ENCODE measurements around the gene RRM2. TPM values are rescaled to one million over a fixed set of nuclear protein-coding genes. Genes with fewer than 3 reads are reported as not detected.
A peak's percentile ranks its signal among the peaks of the same experiment; 100 is the strongest.

The RRM2 gene
- total RNA-seq, 1 experiment from 2014 or later: 330 TPM

DNA sequence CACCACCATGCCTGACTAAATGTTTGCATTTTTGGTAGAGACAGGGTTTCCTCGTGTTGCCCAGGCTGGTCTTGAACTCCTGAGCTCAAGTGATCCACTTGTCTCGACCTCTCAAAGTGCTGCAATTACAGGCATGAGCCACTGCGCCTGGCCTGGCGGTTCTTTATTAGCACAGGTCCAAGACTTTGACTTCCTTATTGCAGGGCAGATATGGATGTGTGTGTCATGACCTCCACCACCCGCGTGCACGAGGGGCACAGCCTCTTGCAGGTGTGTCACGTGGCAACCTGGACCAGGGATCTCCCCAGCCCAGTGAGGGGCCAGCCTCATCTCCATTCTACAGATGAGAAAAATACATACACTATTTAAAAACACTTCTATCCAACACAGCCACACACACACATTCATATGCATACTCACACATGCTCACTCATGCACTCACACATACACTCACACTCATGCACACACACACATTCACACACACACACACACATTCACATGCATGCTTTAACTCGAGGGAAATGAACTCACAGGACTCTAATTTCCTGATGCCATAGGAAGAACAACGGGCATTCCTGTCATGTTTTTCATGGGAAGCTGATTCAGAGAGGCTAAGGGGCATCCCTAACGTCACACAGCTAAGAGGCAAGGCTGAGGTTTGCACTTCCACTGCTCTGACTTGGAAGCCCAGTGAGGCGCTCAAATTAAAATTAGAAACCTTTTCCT, 38.8 kb downstream of the RRM2 start:
- no peak overlapping the region for H3K4me2 ChIP-seq (ENCODE audit: low read length)
- ChIA-PET RAD21 (ENCODE audit: low non-redundant PET in 1 of 2, low total read pairs in 2 of 2, uncharacterized antibody in 2 of 2, unreplicated experiment in 2 of 2) (no interaction called here), POLR2A (no interaction called here), CTCF (no interaction called here)
- intact Hi-C loops (cut with micrococcal nuclease): no loop called here
- H3K4me3 ChIP-seq (replicated peaks in 1 of 2; ENCODE audit: low read depth in 1 of 2, low read length in 2 of 2): no peak overlapping the region
- H3K27me3 ChIP-seq (ENCODE audit: insufficient read depth, low read length): no peaks in the 10 kb centered on the region
- H3K9me3 ChIP-seq (ENCODE audit: control insufficient read depth in 1 of 2, insufficient read depth in 1 of 2, low read depth in 1 of 2, low read length in 2 of 2): no peaks in the 10 kb centered on the region
- no peaks in the 10 kb centered on the region for H4K20me1 ChIP-seq (ENCODE audit: insufficient read depth)
- H3K36me3 ChIP-seq (ENCODE audit: control insufficient read depth in 1 of 2, insufficient read depth in 2 of 2, low read length in 2 of 2): no peaks in the 10 kb centered on the region
- H2AFZ ChIP-seq (ENCODE audit: low read depth, low read length, poor library complexity, severe bottlenecking): no peak overlapping the region
- ATAC-seq (0 out of 2 replicates have a peak, but pooled peaks have one; percentile 19), DNase-seq (ENCODE audit: low read depth, low spot score) (no peak)
- H3K9ac ChIP-seq (ENCODE audit: low read length): no peak overlapping the region
- H3K9me2 ChIP-seq (ENCODE audit: insufficient read depth): no peaks in the 10 kb centered on the region
- H3K27ac ChIP-seq (ENCODE audit: low read depth, low read length): no peak overlapping the region
- BruUV-seq (replicated peaks): no TSS peak
- H3K4me1 ChIP-seq (ENCODE audit: control insufficient read depth in 1 of 2, insufficient read depth in 2 of 2, low read length in 2 of 2): peaks cover 0 to 9% of the 10 kb centered on the region in 2 experiments; a peak in 2 of 4 replicates
- TF ChIP-seq SRF (IDR thresholded peaks at IDR 0.05; ENCODE audit: low read depth) (no peak), TCF7L2 (IDR thresholded peaks at IDR 0.05; ENCODE audit: borderline replicate concordance, extremely low read depth, insufficient read depth, insufficient read length) (no peak), CBX3 (IDR thresholded peaks at IDR 0.05; ENCODE audit: low read depth) (no peak), SIN3A (IDR thresholded peaks at IDR 0.05; ENCODE audit: low read depth) (no peak)
- TF ChIP-seq, protein P1, sequence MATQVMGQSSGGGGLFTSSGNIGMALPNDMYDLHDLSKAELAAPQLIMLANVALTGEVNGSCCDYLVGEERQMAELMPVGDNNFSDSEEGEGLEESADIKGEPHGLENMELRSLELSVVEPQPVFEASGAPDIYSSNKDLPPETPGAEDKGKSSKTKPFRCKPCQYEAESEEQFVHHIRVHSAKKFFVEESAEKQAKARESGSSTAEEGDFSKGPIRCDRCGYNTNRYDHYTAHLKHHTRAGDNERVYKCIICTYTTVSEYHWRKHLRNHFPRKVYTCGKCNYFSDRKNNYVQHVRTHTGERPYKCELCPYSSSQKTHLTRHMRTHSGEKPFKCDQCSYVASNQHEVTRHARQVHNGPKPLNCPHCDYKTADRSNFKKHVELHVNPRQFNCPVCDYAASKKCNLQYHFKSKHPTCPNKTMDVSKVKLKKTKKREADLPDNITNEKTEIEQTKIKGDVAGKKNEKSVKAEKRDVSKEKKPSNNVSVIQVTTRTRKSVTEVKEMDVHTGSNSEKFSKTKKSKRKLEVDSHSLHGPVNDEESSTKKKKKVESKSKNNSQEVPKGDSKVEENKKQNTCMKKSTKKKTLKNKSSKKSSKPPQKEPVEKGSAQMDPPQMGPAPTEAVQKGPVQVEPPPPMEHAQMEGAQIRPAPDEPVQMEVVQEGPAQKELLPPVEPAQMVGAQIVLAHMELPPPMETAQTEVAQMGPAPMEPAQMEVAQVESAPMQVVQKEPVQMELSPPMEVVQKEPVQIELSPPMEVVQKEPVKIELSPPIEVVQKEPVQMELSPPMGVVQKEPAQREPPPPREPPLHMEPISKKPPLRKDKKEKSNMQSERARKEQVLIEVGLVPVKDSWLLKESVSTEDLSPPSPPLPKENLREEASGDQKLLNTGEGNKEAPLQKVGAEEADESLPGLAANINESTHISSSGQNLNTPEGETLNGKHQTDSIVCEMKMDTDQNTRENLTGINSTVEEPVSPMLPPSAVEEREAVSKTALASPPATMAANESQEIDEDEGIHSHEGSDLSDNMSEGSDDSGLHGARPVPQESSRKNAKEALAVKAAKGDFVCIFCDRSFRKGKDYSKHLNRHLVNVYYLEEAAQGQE (IDR thresholded peaks at IDR 0.05; ENCODE audit: low read depth): no peak
- TF ChIP-seq, protein P2, sequence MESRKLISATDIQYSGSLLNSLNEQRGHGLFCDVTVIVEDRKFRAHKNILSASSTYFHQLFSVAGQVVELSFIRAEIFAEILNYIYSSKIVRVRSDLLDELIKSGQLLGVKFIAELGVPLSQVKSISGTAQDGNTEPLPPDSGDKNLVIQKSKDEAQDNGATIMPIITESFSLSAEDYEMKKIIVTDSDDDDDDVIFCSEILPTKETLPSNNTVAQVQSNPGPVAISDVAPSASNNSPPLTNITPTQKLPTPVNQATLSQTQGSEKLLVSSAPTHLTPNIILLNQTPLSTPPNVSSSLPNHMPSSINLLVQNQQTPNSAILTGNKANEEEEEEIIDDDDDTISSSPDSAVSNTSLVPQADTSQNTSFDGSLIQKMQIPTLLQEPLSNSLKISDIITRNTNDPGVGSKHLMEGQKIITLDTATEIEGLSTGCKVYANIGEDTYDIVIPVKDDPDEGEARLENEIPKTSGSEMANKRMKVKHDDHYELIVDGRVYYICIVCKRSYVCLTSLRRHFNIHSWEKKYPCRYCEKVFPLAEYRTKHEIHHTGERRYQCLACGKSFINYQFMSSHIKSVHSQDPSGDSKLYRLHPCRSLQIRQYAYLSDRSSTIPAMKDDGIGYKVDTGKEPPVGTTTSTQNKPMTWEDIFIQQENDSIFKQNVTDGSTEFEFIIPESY (IDR thresholded peaks at IDR 0.05; ENCODE audit: extremely low read depth, insufficient replicate concordance, low read length): no peak
- no peaks in the 10 kb centered on the region for H3K79me2 ChIP-seq (ENCODE audit: insufficient read depth, low read length)

Data from HCT116 (cell line).